HG03025 (cell line): ENCODE results near the gene RABL6.
"Not testable (repeated sequence)": the region's sequence is repeated elsewhere in the genome, so short reads cannot be mapped to it uniquely, and the experiment has no call there.

Source experiments
- ATAC-seq: cut with Tn5 transposase; IDR thresholded peaks from one replicate; pipeline ENCODE4 v1.9.1; 2021; ENCODE audit warnings: mild to moderate bottlenecking, moderate library complexity; ENCODE audit not compliant: unreplicated experiment, low FRiP score

RABL6 gene

DNA sequence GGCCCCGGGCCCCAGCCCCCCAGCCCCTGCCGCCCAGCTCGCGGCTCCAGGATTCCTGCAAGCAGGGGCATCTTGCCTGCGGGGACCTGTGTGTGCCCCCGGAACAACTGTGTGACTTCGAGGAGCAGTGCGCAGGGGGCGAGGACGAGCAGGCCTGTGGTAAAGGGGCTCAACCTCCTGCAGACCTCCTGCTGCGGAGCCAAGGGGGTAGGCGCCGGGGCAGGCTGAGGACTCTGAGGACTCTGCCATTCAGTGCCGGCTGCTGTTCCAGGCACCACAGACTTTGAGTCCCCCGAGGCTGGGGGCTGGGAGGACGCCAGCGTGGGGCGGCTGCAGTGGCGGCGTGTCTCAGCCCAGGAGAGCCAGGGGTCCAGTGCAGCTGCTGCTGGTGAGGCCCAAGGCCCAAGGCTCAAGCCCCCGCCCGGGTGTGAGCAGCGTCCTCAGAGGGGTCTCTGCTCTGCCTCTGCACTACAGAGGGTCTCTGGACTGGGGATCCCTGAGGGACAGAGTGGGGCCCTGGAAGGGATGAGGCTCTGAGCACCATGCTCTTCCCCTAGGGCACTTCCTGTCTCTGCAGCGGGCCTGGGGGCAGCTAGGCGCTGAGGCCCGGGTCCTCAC lies 47.8 kb downstream of the RABL6 start:
- no peak for ATAC-seq

DNA sequence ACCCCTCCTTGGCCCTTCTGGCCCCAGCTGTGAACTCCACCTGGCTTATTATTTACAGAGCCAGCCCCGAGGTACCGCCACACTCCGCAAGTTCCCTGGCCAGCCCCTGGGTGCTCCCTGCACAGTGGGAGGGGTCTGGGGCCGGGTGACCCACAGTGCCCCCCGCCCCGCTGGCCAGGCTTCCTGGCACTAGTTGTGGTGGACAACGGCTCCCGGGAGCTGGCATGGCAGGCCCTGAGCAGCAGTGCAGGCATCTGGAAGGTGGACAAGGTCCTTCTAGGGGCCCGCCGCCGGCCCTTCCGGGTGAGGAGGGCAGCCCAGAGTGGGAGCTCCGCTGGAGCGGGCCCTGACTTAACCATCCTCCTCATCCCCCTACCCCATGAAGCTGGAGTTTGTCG lies 48.3 kb downstream of the RABL6 start:
- no peak for ATAC-seq

DNA sequence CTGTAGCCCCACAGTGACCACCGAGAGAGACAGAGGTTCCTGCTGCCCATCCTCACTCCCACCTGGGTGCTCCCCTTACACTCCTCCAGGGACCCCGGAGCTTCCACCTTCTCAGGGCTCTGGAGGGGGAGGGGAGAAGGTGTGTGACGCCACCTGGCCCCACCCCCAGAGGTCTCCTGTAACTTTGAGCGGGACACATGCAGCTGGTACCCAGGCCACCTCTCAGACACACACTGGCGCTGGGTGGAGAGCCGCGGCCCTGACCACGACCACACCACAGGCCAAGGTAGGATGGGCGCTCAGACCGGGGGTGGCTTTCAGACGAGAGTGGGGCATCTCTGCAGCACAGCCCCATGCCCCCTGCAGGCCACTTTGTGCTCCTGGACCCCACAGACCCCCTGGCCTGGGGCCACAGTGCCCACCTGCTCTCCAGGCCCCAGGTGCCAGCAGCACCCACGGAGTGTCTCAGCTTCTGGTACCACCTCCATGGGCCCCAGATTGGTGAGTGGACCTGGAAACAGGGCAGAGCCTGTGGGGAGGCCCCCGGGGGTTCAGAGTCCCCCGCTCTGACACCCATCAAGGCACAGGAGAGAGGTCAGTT lies 48.9 kb downstream of the RABL6 start:
- no peak for ATAC-seq

DNA sequence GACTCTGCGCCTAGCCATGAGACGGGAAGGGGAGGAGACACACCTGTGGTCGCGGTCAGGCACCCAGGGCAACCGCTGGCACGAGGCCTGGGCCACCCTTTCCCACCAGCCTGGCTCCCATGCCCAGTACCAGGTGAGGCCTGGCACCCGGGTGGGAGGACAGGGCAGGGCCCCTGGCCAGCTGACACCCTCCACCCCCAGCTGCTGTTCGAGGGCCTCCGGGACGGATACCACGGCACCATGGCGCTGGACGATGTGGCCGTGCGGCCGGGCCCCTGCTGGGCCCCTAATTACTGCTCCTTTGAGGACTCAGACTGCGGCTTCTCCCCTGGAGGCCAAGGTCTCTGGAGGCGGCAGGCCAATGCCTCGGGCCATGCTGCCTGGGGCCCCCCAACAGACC lies 49.4 kb downstream of the RABL6 start:
- ATAC-seq, result no peak

DNA sequence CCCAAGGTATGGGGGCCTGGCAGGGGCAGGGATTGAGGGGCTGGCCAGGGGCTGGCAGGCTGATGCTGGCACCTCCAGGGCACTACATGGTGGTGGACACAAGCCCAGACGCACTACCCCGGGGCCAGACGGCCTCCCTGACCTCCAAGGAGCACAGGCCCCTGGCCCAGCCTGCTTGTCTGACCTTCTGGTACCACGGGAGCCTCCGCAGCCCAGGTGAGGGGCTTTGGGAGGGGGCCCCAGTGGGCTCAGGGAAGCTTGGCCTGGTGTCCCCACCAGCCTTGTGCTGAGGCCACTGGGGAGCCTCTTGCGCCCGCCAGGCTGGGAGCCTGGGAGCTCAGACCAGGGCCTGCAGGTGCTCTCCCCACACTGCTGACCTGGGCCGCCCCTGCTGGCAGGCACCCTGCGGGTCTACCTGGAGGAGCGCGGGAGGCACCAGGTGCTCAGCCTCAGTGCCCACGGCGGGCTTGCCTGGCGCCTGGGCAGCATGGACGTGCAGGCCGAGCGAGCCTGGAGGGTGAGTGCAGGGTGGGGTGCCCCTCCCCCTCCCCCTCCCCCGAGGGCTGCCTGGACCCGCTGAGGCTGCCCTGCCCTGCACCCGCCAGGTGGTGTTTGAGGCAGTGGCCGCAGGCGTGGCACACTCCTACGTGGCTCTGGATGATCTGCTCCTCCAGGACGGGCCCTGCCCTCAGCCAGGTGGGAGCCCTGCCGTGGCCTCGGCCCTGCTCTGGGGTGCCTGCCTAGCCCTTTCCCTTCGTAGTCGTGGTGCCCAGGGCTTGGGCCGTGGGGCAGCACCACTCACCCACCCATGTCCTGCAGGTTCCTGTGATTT lies 50.0 kb downstream of the RABL6 start:
- no peak for ATAC-seq

DNA sequence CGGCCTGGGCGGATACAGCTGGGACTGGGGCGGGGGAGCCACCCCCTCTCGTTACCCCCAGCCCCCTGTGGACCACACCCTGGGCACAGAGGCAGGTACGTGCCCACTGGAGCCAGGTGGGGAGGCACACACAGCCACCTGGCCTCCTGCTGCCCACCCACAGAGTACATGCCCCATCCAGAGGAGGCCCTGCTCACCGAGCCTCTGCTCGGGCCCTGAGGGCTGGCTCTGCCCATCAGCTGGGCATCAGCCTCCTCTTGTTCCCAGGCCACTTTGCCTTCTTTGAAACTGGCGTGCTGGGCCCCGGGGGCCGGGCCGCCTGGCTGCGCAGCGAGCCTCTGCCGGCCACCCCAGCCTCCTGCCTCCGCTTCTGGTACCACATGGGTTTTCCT lies 50.7 kb downstream of the RABL6 start:
- ATAC-seq, result no peak

DNA sequence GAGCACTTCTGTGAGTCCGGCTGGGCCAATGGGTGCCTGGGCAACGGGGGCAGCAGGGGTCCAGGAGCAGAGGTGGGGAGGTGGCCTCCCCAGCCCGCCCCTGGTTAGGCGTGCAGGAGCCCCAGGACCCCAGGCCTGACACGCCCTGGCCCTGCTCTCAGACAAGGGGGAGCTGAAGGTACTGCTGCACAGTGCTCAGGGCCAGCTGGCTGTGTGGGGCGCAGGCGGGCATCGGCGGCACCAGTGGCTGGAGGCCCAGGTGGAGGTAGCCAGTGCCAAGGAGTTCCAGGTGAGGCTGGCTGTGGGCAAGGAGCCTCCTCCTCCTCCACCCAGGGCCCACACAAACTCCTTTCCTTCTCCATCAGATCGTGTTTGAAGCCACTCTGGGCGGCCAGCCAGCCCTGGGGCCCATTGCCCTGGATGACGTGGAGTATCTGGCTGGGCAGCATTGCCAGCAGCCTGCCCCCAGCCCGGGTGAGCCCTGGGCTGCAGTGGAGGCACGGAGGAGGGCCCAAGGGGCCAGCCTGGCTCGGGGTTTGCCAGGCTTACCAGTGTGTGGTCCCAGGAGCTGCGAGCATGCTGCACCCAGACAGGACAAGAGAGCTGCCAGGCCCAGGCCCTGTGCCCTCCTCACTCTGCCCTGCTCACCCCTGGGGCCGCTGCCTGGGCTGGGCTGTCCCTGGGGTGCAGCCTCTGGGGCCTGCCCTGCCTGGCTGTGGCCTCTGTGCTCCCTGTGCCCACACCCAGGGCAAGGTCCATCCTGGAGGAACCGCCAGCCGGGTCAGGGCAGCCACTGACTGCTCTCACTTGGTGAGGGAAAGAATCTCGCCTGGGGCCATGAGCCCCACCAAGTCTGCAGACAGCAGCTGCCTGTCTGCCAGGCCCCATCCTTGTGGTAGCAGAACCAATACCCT lies 51.4 kb downstream of the RABL6 start:
- no peak for ATAC-seq

DNA sequence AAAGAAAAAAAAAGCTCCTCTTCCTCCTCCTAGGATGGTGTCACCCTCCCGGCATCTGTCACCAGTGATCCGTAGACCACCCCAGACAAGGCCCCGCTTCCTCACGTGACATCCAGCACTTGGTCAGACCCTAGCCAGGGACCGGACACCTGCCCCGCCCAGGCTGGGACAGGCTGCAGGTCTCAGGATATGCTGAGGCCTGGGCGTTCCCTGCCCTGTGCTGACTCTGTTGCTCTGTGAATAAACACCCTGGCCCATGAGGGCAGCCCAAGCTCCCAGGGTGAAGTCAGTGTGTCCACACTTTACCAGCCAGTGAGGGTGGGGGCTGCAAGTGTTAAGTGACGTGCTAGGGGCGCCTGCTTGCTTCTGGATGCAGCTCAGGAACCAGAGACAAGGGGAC lies 52.8 kb downstream of the RABL6 start:
- ATAC-seq, result no peak

DNA sequence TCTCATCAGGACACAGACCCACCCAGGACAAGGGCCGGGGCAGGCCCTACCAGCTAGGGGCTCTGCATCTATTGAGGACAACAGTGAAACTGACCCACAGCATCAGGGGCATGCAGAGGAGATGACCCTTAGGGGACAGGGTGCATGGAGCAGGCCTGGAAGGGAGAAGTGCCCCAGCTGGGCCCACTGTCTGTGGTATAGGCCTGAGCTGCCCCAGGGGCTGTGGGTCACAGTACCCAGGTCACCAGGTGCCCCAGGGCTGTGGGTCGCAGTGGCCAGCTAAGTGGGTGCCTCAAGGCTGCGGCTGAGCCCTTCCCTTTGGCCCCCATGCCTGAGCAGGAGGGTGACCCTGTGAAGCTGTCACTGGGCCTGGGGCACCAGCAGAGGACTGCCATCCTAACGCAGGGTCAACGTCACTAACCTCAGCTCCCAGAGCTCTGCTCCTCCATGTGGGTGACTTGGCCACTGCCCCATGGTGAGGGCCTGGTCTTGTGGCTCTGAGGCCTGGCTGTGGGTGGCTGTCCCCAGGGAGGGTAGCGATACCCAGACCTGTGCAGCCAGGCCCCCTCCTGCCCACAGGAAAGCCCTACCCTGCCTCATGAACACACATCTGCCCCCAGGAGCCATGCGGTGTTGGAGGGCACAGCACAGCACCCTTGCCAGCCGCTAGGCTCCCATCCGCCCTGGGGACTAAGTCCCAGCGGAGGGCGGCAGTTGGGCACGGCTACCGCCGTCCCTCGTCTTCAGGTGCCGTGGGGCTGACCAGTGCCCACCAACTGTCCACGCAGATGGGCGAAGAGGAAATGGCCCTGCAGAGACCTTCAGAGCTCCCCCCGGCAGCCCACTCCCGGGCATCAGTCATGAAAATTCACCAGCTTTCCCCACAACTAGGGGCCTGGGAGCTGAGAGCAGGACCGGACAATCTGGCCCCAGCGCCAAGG lies 53.5 kb downstream of the RABL6 start:
- ATAC-seq, result no peak

DNA sequence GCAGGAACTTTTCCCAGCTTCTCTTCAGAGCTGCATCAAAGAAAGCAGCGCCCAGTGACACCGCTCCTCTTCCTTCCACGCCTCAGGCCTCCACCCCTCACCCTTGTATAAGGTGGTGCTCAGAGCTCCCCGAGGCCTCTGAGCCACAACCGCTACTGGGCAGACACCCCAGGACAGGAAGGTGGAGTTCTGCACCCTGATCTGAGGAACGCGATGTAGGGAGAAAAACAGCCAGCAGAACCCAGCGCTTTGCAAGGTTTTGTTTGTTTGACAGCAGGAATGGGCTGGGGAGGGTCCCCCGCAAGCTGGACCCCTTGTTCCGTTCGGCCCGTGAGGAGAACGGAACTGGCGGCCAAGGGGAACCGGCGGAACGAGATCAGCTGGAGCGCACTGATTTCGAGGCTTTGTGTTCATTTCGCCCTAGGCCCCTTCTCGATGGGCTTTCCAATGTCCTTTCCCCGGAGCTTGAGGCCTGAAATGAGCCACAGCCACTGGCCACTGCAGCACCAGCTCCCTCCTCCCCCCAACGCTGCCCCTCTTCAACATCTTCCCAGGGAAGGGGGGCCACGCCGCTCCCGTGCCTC lies 54.2 kb downstream of the RABL6 start:
- ATAC-seq, result no peak

DNA sequence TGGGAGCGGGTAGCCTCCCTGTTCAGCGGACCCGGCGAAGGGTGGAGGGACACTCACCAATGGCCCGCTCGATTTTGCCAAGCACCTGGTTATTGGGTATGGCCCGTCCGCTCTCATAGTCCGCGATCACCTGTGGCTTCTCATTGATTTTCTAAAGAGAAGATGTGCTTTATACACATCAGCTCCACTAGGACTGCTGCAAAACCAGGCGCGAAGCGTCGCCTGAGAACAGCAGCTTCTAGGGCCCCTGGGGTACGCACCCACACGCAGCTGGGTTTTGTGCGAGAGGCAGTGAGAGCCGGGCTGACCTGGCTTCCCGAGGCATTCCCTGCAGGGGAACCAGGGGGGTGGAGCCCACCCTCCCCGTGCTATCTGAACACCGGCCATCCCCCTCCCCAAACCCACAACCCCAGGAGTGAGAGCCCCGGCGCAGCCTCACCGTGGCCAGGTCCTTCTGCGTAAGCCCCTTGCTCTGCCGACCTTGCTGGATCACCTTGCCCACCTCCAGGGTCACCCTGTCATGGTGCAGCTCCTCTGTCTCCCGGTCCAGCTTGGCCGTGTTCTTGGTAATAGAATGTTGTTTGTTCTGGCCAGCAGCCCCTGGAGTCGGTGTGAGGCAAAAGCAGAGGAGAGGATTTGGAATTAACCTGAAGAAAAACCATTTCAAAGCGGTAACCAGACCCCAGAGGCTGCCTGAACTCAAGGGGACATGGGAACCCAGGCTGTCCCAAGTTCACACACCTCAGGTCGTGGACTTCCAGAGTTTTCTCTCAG lies 55.3 kb downstream of the RABL6 start:
- no peak for ATAC-seq

DNA sequence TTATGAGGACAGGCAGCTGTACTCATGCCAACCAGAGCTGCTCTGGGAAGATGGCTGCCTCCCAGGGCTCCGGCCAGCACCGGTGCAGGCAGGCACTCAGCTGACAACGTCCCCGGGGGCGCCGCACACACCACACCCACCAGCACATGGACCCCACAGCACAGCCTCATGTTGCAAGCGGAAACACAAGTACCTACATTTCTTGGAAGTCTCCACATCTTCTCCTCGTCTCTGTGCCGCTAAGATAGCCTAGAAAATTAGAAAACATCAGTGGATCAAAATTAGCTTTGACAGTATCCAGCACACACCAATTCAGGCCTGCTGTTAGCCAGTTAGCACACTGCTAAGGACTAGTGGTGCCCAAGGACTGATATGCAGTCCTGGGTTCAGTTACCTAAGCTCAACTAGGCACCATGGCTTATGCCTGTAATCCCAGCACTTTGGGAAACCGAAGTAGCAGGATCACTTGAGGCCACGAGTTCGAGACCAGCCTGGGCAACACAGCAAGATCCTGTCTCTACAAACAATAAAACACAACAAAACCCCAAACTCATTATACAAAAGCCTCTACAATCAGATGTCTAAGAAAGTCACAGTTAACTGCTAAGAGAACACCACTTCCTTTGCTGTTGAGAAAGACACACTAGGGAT lies 56.0 kb downstream of the RABL6 start:
- no peak for ATAC-seq

DNA sequence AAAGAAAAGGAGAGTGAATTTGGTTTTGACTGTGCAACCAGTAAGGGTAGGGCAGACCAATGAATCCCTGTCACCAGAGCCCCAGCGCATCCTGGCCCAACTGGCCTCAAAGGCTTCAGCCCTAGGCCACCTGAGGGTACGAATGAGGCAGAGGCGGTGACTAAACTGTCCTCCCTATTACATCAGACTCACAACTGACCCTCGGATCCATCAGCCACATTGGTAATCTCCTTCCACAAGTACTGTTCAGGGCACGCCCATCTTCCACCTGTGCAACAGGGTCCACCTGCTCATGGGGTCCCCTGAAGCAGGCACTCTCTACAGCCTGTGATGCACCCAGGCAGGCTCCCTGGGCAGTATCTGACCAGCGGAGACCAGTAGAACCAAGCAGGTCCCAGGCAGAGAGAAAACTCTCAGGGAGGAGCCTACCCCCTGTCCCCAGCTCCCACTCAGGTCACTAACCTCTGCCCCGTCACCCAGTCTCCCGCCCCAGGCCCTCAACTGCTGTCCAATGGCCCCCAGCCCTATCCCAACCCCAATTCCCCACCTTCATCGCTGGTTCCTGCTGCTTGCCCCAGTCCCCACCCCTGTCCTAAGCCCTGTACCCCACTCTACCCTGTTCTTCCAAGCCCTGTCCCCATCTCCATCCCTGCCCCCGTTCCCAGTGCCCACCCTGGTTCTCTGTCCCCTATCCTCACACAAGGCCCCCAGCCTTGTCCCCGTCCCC lies 57.5 kb downstream of the RABL6 start:
- no peak for ATAC-seq

DNA sequence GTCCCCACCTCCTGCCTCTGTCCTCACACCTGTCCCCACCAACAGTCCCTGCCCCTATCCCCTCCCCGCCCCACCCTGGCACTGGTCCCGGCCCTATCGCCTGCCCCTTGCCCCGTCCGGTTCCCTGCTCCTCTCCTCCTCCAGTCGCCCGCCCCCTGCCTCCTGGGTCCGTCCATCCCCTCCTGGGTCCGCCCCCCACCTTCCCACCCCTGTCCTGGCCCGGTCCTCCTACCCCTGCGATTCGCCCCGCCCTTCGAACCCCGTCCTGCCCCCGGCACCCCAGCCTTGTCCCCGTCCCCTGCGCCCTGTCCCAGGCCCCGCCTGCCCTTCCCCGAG lies 58.0 kb downstream of the RABL6 start:
- ATAC-seq, result no peak

DNA sequence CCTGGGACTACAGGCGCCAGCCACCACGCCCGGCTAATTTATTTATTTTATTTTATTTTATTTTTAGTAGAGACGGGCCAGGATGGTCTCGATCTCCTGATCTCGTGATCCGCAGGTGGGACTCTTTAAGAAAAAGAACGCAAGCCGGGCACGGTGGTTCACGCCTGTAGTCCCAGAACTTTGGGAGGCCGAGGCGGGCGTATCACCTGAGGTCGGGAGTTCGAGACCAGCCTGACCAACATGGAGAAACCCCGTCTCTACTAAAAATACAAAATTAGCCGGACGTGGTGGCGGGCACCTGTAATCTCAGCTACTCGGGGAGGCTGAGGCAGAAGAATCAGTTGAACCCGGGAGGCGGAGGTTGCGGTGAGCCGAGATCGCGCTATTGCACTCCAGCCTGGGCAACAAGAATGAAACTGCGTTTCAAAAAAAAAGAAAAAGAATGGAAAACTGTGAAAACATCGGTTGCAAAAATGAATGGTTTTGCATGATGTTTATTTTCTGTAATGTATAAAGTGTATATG lies 59.2 kb downstream of the RABL6 start:
- not testable (repeated sequence) for ATAC-seq

DNA sequence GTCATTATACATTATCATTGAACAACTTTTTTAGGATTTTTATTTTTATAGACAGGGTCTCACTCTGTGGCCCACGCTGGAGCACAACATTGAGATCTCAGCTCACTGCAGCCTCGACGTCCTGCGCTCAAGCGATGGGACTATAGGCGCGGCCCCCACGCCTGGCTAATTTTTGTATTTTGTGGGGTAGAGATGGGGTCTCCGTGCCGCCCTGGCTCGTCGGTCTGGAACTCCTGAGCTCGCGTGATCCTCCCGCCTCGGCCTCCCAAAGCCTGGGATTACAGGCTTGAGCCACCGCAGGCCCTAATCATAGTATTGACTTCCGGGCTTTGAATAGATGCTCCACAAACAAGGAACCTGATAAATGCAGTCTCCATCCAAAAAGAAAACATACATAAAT lies 59.7 kb downstream of the RABL6 start:
- no peak for ATAC-seq

DNA sequence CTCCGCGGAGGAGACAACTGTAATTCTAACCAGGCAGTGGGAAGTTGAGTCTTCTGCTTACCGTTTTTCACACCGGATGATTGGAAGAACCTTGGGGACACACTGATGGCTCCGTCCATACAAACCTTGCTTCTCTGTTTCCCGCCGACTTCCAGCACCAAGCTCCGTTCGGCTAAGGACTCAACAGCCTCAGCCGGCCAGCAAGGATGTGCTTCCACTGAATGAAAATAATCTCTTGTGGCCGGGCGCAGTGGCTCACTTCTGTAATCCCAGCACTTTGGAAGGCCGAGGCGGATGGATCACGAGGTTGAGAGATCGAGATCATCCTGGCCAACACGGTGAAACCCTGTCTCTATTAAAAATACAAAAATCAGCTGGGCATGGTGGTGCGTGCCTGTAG lies 60.2 kb downstream of the RABL6 start:
- ATAC-seq, result no peak
